K562 (cell line): ENCODE results near the gene CBLC. TPM values are rescaled to one million over a fixed set of nuclear protein-coding genes. Genes with fewer than 3 reads are reported as not detected.

ENCODE experiments used
- ATAC-seq: fragments of 200-7000 bp; cut with Tn5 transposase; 3 replicates; pipeline ENCODE4 v1.9.1; 2020; ENCODE audit warnings: moderate library complexity
- BruUV-seq: library from RNA; stranded (reverse); fragments of 400-500 nt; replicated peaks from 2 replicates; lab custom pipeline; 2021; lab: Mats Ljungman, UMichigan
- CTCF ChIA-PET: fragments of 300-600 bp; formaldehyde crosslinking; extraction: SDS; loops from one replicate; lab custom pipeline; 2021; ENCODE audit warnings: low intra/inter-chr PET ratio; lab: Yijun Ruan, JAX
- POLR2A ChIA-PET: fragments of 300-600, 350-650 bp; sonication (Branson Sonifier 250); formaldehyde crosslinking; extraction: SDS; loops from one replicate; lab custom pipeline; 2021; ENCODE audit warnings: antibody characterized with exemption, inconsistent platforms; lab: Yijun Ruan, JAX
- DNase-seq, 4 experiments: peaks; one replicate each; pipeline versions ENCODE4 v3.0.0 to v3.0.0-alpha.2; 2011 to 2018; ENCODE audit warnings: low spot score in 3 of 4, mixed read lengths in 3 of 4; ENCODE audit errors: extremely low read depth in 1 of 4
- FAIRE-seq: peaks from 2 replicates; lab custom pipeline; 2011; peaks lifted over from hg19 to GRCh38; lab: Jason Lieb, UNC
- H2AFZ ChIP-seq: 2 replicates; pipeline ENCODE4 v1.6.0; 2011; ENCODE audit warnings: low read depth, low read length, control low read depth, inconsistent platforms
- H3K27ac ChIP-seq: fragments of 200-600 bp; 3 replicates; pipeline ENCODE4 v1.8.0; 2011; ENCODE audit warnings: low read depth, mild to moderate bottlenecking, control low read depth, inconsistent platforms, low read length, moderate library complexity, mixed read lengths; ENCODE audit errors: extremely low read depth
- H3K27me3 ChIP-seq, 2 experiments: fragments of 300-600 bp in 1 of 2; 2 replicates in 1 of 2; 3 replicates in 1 of 2; pipeline versions ENCODE4 v1.6.0 to v1.8.0; 2011; ENCODE audit warnings: inconsistent platforms in 2 of 2, low read length in 2 of 2, mild to moderate bottlenecking in 1 of 2, mixed read lengths in 1 of 2, moderate library complexity in 1 of 2; ENCODE audit not compliant: control insufficient read depth in 2 of 2, insufficient read depth in 2 of 2
- H3K36me3 ChIP-seq: fragments of 300-600 bp; 3 replicates; pipeline ENCODE4 v1.8.0; 2011; ENCODE audit warnings: mild to moderate bottlenecking, low read length, inconsistent platforms; ENCODE audit not compliant: control insufficient read depth, insufficient read depth
- H3K4me1 ChIP-seq, 2 experiments: fragments of 200-600 bp in 1 of 2; replicated peaks in 1 of 2; 2 replicates in 1 of 2; 3 replicates in 1 of 2; pipeline versions ENCODE4 v1.5.1 to v1.8.0; 2011; ENCODE audit warnings: inconsistent platforms in 2 of 2, low read length in 2 of 2, mild to moderate bottlenecking in 1 of 2, mixed read lengths in 1 of 2, moderate library complexity in 1 of 2; ENCODE audit not compliant: control insufficient read depth in 2 of 2, insufficient read depth in 2 of 2
- H3K4me2 ChIP-seq: 2 replicates; pipeline ENCODE4 v1.6.1; 2011; ENCODE audit warnings: low read length, control low read depth, inconsistent platforms, mixed read lengths; ENCODE audit not compliant: insufficient read depth
- H3K4me3 ChIP-seq: fragments of 200-600 bp; sonication (generic), shearing (Covaris generic); 2 replicates; pipeline ENCODE4 v1.5.1; 2016; ENCODE audit warnings: control low read depth, inconsistent platforms
- H3K79me2 ChIP-seq: fragments of 200-600 bp; 3 replicates; pipeline ENCODE4 v1.8.0; 2011; ENCODE audit warnings: low read length, inconsistent platforms; ENCODE audit not compliant: control insufficient read depth, insufficient read depth
- H3K9ac ChIP-seq, 2 experiments: 2 replicates each; pipeline versions ENCODE4 v1.6.0 to v1.6.1; 2011; ENCODE audit warnings: low read depth in 2 of 2, low read length in 2 of 2, control low read depth in 1 of 2, inconsistent platforms in 1 of 2, mild to moderate bottlenecking in 1 of 2, mixed read lengths in 1 of 2; ENCODE audit not compliant: insufficient read depth in 1 of 2
- H3K9me1 ChIP-seq: one replicate; pipeline ENCODE4 v1.6.0; 2011; ENCODE audit warnings: inconsistent platforms, mild to moderate bottlenecking, low read length, moderate library complexity; ENCODE audit not compliant: control insufficient read depth, insufficient read depth
- H3K9me3 ChIP-seq: replicated peaks from 2 replicates; pipeline ENCODE4 v1.5.1; 2011; ENCODE audit warnings: low read depth, low read length, inconsistent platforms; ENCODE audit not compliant: control insufficient read depth, insufficient read depth
- H4K20me1 ChIP-seq: replicated peaks from 2 replicates; pipeline ENCODE4 v1.6.1; 2011; ENCODE audit warnings: low read length, inconsistent platforms, mixed read lengths; ENCODE audit not compliant: control insufficient read depth, insufficient read depth
- CC2D1A ChIP-seq: fragments of 450-650 bp; IDR thresholded peaks from 2 replicates; pipeline ENCODE4 v1.6.1; 2017; ENCODE audit warnings: mild to moderate bottlenecking
- EP300 ChIP-seq: IDR thresholded peaks from 2 replicates; pipeline ENCODE4 v1.6.1; 2012; ENCODE audit warnings: low read length, improper control_type of control experiment
- ESRRB ChIP-seq: fragments of 250-450 bp; sonication (Bioruptor Pico); IDR thresholded peaks from 2 replicates; pipeline ENCODE4 v1.5.0; 2020; ENCODE audit warnings: mild to moderate bottlenecking, moderate library complexity, borderline replicate concordance
- FOXO4 ChIP-seq: fragments of 450-650 bp; formaldehyde crosslinking; IDR thresholded peaks from 2 replicates; pipeline ENCODE4 v1.4.0; 2020; ENCODE audit warnings: mild to moderate bottlenecking, moderate library complexity
- GABPB2 ChIP-seq: fragments of 250-450 bp; sonication (Bioruptor Pico); conservative IDR thresholded peaks from 2 replicates; pipeline ENCODE4 v1.5.1; 2021; ENCODE audit warnings: mild to moderate bottlenecking
- PCBP2 ChIP-seq: fragments of 200-400 bp; formaldehyde crosslinking; IDR thresholded peaks from 2 replicates; pipeline ENCODE4 v1.6.1; 2018; ENCODE audit warnings: low read length, low read depth, mild to moderate bottlenecking, moderate library complexity; ENCODE audit not compliant: poor library complexity, severe bottlenecking
- RREB1 ChIP-seq: fragments of 250-450 bp; sonication (Bioruptor Pico); IDR thresholded peaks from 2 replicates; pipeline ENCODE4 v1.4.0; 2020
- SMARCC2 ChIP-seq: fragments of 450-650 bp; IDR thresholded peaks from 2 replicates; pipeline ENCODE4 v1.6.1; 2017; ENCODE audit warnings: antibody characterized with exemption, moderate library complexity, mild to moderate bottlenecking, low read depth
- SNIP1 ChIP-seq: fragments of 450-650 bp; IDR thresholded peaks from 2 replicates; pipeline ENCODE4 v1.7.1; 2017; ENCODE audit warnings: low read depth, mild to moderate bottlenecking
- TSC22D4 ChIP-seq: fragments of 450-650 bp; IDR thresholded peaks from 2 replicates; pipeline ENCODE4 v1.6.1; 2016; ENCODE audit warnings: missing genetic modification characterization, missing biosample characterization, control low read depth
- ZBTB11 ChIP-seq, 3 experiments: fragments of 200-800 bp in 1 of 3; fragments of 250-450 bp in 1 of 3; fragments of 450-650 bp in 1 of 3; sonication (Bioruptor Pico) in 1 of 3; sonication (Bioruptor generic) in 1 of 3; formaldehyde crosslinking in 1 of 3; IDR thresholded peaks; 2 replicates each; pipeline versions ENCODE4 v1.6.1 to v1.8.0; 2016 to 2022; ENCODE audit warnings: mild to moderate bottlenecking in 2 of 3, missing genetic modification characterization in 2 of 3, missing compliant biosample characterization in 1 of 3, moderate library complexity in 1 of 3
- WGBS: fragments of 100-300 bp; shearing (Covaris generic); methylation state at CpG from one replicate; pipeline ENCODE4 v1.1.6; 2016; ENCODE audit warnings: low coverage, mixed read lengths; ENCODE audit not compliant: insufficient coverage; ENCODE audit errors: missing lambda C conversion rate; 5-methylcytosine and 5-hydroxymethylcytosine counted together
- in situ Hi-C: fragments of 300-500 bp; cut with MboI; formaldehyde crosslinking; loops from 4 replicates; pipeline ENCODE4 v1.15.0; 2018; ENCODE audit warnings: inconsistent platforms, mixed read lengths
- intact Hi-C: fragments of 100-400 bp; cut with micrococcal nuclease; formaldehyde crosslinking; loops from 2 replicates; pipeline ENCODE4 v1.14.2; 2022
- polyA plus RNA-seq, 8 experiments: library from polyadenylated mRNA; depleted of rRNA in 4 of 8; stranded (reverse) in 5 of 8; unstranded in 3 of 8; fragments of >200 nt; fragmentation: Nextera tagmentation in 2 of 8; fragmentation: Illumina TruSeq in 1 of 8; extraction: Ambion mirVana in 2 of 8; extraction: Trizol in 1 of 8; gene quantifications; 2 replicates each; pipeline versions ENCODE4 v1.2.1 to v1.2.3, GENCODE V29; 2011 to 2014; ENCODE audit warnings: inconsistent platforms in 1 of 8, missing spikeins in 1 of 8
- total RNA-seq, 7 experiments: library from RNA; depleted of rRNA in 6 of 7; stranded (reverse); fragments of >200 nt in 6 of 7; fragmentation: Illumina TruSeq in 2 of 7; extraction: Trizol in 2 of 7; gene quantifications; 2 replicates each; pipeline versions ENCODE4 v1.2.1 to v1.2.3, GENCODE V29; 2011 to 2021; ENCODE audit warnings: low replicate concordance in 1 of 7

The CBLC gene
- total and polyA plus RNA-seq, 9 of the 15 experiments (the other 6 are each of a cell fraction or from before 2014, with no cell fraction given): 0.09 TPM; not detected in 8

- TF ChIP-seq PCBP2 (no peak), GABPB2 (no peak), EP300 (no peak), ZBTB11 (CRISPR knock-in tag; IDR thresholded peaks at IDR 0.05) (no peak), CC2D1A (no peak)
These were observed 45.6 kb downstream of the CBLC start (continued) for GRCh38 chr19:44823373-44823698.

GRCh38 chr19:44824761-44825160 is 47.1 kb downstream of the CBLC start:
- H2AFZ ChIP-seq: no peak overlapping the region
- H3K9me1 ChIP-seq: no peaks in the 10 kb centered on the region
- no peaks in the 10 kb centered on the region for H3K36me3 ChIP-seq
- no peak overlapping the region for H3K4me2 ChIP-seq
- peaks cover 0 to 8% of the 10 kb centered on the region in 2 experiments; a peak in 2 of 5 replicates for H3K4me1 ChIP-seq
- no peak overlapping the region for H3K4me3 ChIP-seq
- DNase-seq: no peak
- 14% methylated on average over 4 of the region's 4 CpGs for WGBS
- H3K9ac ChIP-seq: no peak overlapping the region
- H3K9me3 ChIP-seq: no peaks in the 10 kb centered on the region; the same call in 1 of the 2 replicates
- no peaks in the 10 kb centered on the region; the same call in 1 of the 2 replicates for H4K20me1 ChIP-seq
- ATAC-seq: no peak
- FAIRE-seq: no peak
- ChIA-PET CTCF (no interaction called here), POLR2A (no interaction called here)
- in situ Hi-C loops: no loop called here
- H3K27ac ChIP-seq: no peak overlapping the region
- peaks cover 35 to 44% of the 10 kb centered on the region in 2 experiments for H3K27me3 ChIP-seq
- intact Hi-C loops: no loop called here
- BruUV-seq: no TSS peak
- no peaks in the 10 kb centered on the region for H3K79me2 ChIP-seq
- no peak for TF ChIP-seq SNIP1
- TF ChIP-seq SMARCC2: no peak
- no peak for TF ChIP-seq FOXO4
- TF ChIP-seq RREB1: no peak
- TF ChIP-seq ESRRB: no peak
- TF ChIP-seq TSC22D4: no peak
